GM12878 (cell line): ENCODE measurements around the gene ARAP3. TPM values are rescaled to one million over a fixed set of nuclear protein-coding genes. Genes with fewer than 3 reads are reported as not detected.

Experiments used
- ATAC-seq: fragments of 200-7000 bp; cut with Tn5 transposase; 3 replicates; pipeline ENCODE4 v1.9.1; 2020; ENCODE audit warnings: mild to moderate bottlenecking, moderate library complexity
- BruUV-seq: library from RNA; stranded (reverse); fragments of 400-500 nt; replicated peaks from 2 replicates; lab custom pipeline; 2021; lab: Mats Ljungman, UMichigan
- CTCF ChIA-PET: fragments of 300-600 bp; sonication (Branson Sonifier 250); formaldehyde crosslinking; extraction: SDS; loops from one replicate; lab custom pipeline; 2021; ENCODE audit warnings: inconsistent platforms; lab: Yijun Ruan, JAX
- POLR2A ChIA-PET: fragments of 350-600 bp; formaldehyde crosslinking; extraction: SDS; loops from one replicate; lab custom pipeline; 2021; ENCODE audit warnings: inconsistent platforms; lab: Charles Lee
- RAD21 ChIA-PET: fragments of 300-600 bp; sonication (Branson Sonifier 250); formaldehyde crosslinking; loops from one replicate; lab custom pipeline; 2023; ENCODE audit warnings: antibody characterized with exemption; ENCODE audit not compliant: unreplicated experiment; lab: Charles Lee
- SMC1A ChIA-PET: fragments of 300-600 bp; sonication (Branson Sonifier 250); formaldehyde crosslinking; loops from one replicate; lab custom pipeline; 2023; ENCODE audit not compliant: unreplicated experiment, uncharacterized antibody; lab: Charles Lee
- DNase-seq: peaks from one replicate; pipeline ENCODE4 v3.0.0-alpha.2; 2011; ENCODE audit warnings: low read depth, low spot score
- FAIRE-seq: peaks from 3 replicates; lab custom pipeline; 2011; peaks lifted over from hg19 to GRCh38; lab: Jason Lieb, UNC
- H2AFZ ChIP-seq: 2 replicates; pipeline ENCODE4 v1.6.0; 2011; ENCODE audit warnings: low read depth, low read length, control low read depth; ENCODE audit not compliant: control insufficient read depth
- H3K27ac ChIP-seq: 2 replicates; pipeline ENCODE4 v1.5.1; 2011; ENCODE audit warnings: control low read depth; ENCODE audit not compliant: control insufficient read depth, insufficient read depth
- H3K27me3 ChIP-seq, 2 experiments: replicated peaks in 1 of 2; 2 replicates each; pipeline versions ENCODE4 v1.6.0 to v1.6.1; 2011; ENCODE audit warnings: low read length in 1 of 2; ENCODE audit not compliant: control insufficient read depth in 2 of 2, insufficient read depth in 2 of 2
- H3K36me3 ChIP-seq, 2 experiments: 2 replicates each; pipeline ENCODE4 v1.5.1; 2011; ENCODE audit warnings: low read length in 1 of 2; ENCODE audit not compliant: control insufficient read depth in 2 of 2, insufficient read depth in 2 of 2
- H3K4me1 ChIP-seq: 2 replicates; pipeline ENCODE4 v1.6.1; 2011; ENCODE audit warnings: mild to moderate bottlenecking, low read length, moderate library complexity, mixed read lengths; ENCODE audit not compliant: control insufficient read depth, insufficient read depth
- H3K4me2 ChIP-seq: 2 replicates; pipeline ENCODE4 v1.6.0; 2011; ENCODE audit warnings: control low read depth; ENCODE audit not compliant: control insufficient read depth, insufficient read depth
- H3K4me3 ChIP-seq: fragments of 200-600 bp; sonication (generic); 2 replicates; pipeline ENCODE4 v1.5.1; 2016
- H3K79me2 ChIP-seq: 2 replicates; pipeline ENCODE4 v1.6.0; 2011; ENCODE audit warnings: low read length; ENCODE audit not compliant: control insufficient read depth, insufficient read depth
- H3K9ac ChIP-seq: 2 replicates; pipeline ENCODE4 v1.8.0; 2011; ENCODE audit warnings: low read length, control low read depth, mixed read lengths; ENCODE audit not compliant: control insufficient read depth, insufficient read depth
- H3K9me3 ChIP-seq: replicated peaks from 3 replicates; pipeline ENCODE4 v1.5.1; 2011; ENCODE audit warnings: mild to moderate bottlenecking, low read length; ENCODE audit not compliant: control insufficient read depth, insufficient read depth
- H4K20me1 ChIP-seq: 2 replicates; pipeline ENCODE4 v1.6.0; 2011; ENCODE audit not compliant: control insufficient read depth, insufficient read depth
- ATF2 ChIP-seq: IDR thresholded peaks from 2 replicates; pipeline ENCODE4 v1.6.1; 2012; ENCODE audit warnings: low read length, inconsistent platforms
- BRCA1 ChIP-seq: IDR thresholded peaks from 2 replicates; pipeline ENCODE4 v1.6.1; 2011; ENCODE audit warnings: low read depth, low read length, improper control_type of control experiment
- CEBPB ChIP-seq, 2 experiments: fragments of 150-350 bp in 1 of 2; IDR thresholded peaks; 2 replicates each; pipeline ENCODE4 v1.6.1; 2012 to 2014; ENCODE audit warnings: low read depth in 2 of 2, low read length in 2 of 2, borderline replicate concordance in 1 of 2, inconsistent platforms in 1 of 2
- FOXM1 ChIP-seq: IDR thresholded peaks from 2 replicates; pipeline ENCODE4 v1.6.1; 2012; ENCODE audit warnings: low read depth, mild to moderate bottlenecking, inconsistent platforms, low read length, moderate library complexity
- IKZF2 ChIP-seq, 2 experiments: fragments of 450-650 bp; IDR thresholded peaks; 2 replicates each; pipeline ENCODE4 v1.6.1; 2017; ENCODE audit warnings: mild to moderate bottlenecking in 2 of 2, moderate library complexity in 2 of 2
- JUNB ChIP-seq: IDR thresholded peaks from 2 replicates; pipeline ENCODE4 v1.6.1; 2016; ENCODE audit warnings: antibody characterized with exemption, mild to moderate bottlenecking
- LARP7 ChIP-seq: fragments of 450-650 bp; IDR thresholded peaks from 2 replicates; pipeline ENCODE4 v1.6.1; 2017; ENCODE audit warnings: mild to moderate bottlenecking
- PKNOX1 ChIP-seq: fragments of 450-650 bp; IDR thresholded peaks from 2 replicates; pipeline ENCODE4 v1.6.1; 2016; ENCODE audit warnings: mild to moderate bottlenecking
- PML ChIP-seq: IDR thresholded peaks from 2 replicates; pipeline ENCODE4 v1.6.1; 2012; ENCODE audit warnings: low read length, inconsistent platforms
- RELB ChIP-seq: fragments of 450-650 bp; IDR thresholded peaks from 2 replicates; pipeline ENCODE4 v1.6.1; 2017; ENCODE audit warnings: low read depth, mild to moderate bottlenecking, moderate library complexity
- TCF3 ChIP-seq: IDR thresholded peaks from 2 replicates; pipeline ENCODE4 v1.6.1; 2012; ENCODE audit warnings: low read depth, mild to moderate bottlenecking, low read length, borderline replicate concordance; ENCODE audit not compliant: insufficient read depth
- YBX1 ChIP-seq: fragments of 450-650 bp; IDR thresholded peaks from 2 replicates; pipeline ENCODE4 v1.6.1; 2016; ENCODE audit warnings: antibody characterized with exemption
- ZNF207 ChIP-seq: fragments of 450-650 bp; IDR thresholded peaks from 2 replicates; pipeline ENCODE4 v1.6.1; 2014; ENCODE audit warnings: antibody characterized with exemption, mild to moderate bottlenecking, borderline replicate concordance
- ZNF384 ChIP-seq: IDR thresholded peaks from 2 replicates; pipeline ENCODE4 v1.6.1; 2012; ENCODE audit warnings: low read depth, mild to moderate bottlenecking, low read length, improper control_type of control experiment, borderline replicate concordance
- WGBS: methylation state at CpG from one replicate; pipeline ENCODE4 v1.1.6; 2016; ENCODE audit warnings: low lambda C conversion rate; ENCODE audit not compliant: insufficient replicate concordance, insufficient coverage; ENCODE audit errors: missing lambda C conversion rate; 5-methylcytosine and 5-hydroxymethylcytosine counted together
- in situ Hi-C: fragments of 300-500 bp; cut with MboI; formaldehyde crosslinking; loops from 9 replicates; pipeline ENCODE4 v1.14.3; 2018; ENCODE audit warnings: mixed read lengths
- intact Hi-C: fragments of 100-400 bp; cut with micrococcal nuclease; formaldehyde crosslinking; loops from one replicate; pipeline ENCODE4 v1.14.2; 2022; ENCODE audit not compliant: unreplicated experiment
- polyA plus RNA-seq, 11 experiments: library from polyadenylated mRNA; depleted of rRNA in 4 of 11; unstranded in 6 of 11; stranded (reverse) in 5 of 11; fragments of >200 nt; fragmentation: Nextera tagmentation in 4 of 11; fragmentation: Illumina TruSeq in 1 of 11; extraction: Ambion mirVana in 4 of 11; extraction: Trizol in 1 of 11; gene quantifications; 1 replicate in 1 of 11; 2 replicates in 10 of 11; pipeline versions ENCODE4 v1.2.1 to v1.2.3, GENCODE V29; 2011 to 2016; ENCODE audit warnings: inconsistent platforms in 2 of 11, missing spikeins in 2 of 11, low read depth in 1 of 11
- total RNA-seq, 4 experiments: library from RNA; depleted of rRNA in 3 of 4; stranded (reverse); fragments of >200 nt in 3 of 4; fragmentation: Illumina TruSeq in 1 of 4; extraction: Trizol in 1 of 4; gene quantifications; 2 replicates each; pipeline versions ENCODE4 v1.2.1 to v1.2.3, GENCODE V29; 2013 to 2021
- TF ChIP-seq, protein P1 (sequence below): fragments of 450-650 bp; conservative IDR thresholded peaks from 2 replicates; pipeline ENCODE4 v1.6.1; 2017; ENCODE audit warnings: mild to moderate bottlenecking, moderate library complexity

The ARAP3 gene
- total and polyA plus RNA-seq, 10 of the 15 experiments (the other 5 are each of a cell fraction or from before 2014, with no cell fraction given): 0.01 to 0.08 TPM; not detected in 8

DNA sequence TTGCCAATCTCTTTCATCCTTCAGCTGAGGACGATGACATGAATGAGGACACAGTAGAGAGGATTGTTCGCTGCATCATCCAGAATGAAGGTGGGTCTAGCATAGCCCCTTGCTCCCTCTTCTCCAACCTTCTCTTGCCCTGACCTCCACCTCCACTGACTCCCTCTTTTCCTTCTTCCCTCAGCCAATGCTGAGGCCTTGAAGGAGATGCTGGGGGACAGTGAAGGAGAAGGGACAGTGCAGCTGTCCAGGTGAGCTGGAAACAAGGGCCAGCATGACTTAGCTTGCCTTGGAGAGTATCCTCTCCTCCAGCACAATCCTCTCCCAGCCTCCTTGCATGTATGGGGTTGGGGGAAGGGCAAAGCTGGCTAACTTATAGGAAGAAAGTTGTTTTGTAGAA is 43.3 kb downstream of the ARAP3 start:
- in situ Hi-C loops: no loop called here
- WGBS: 97% methylated on average over 2 of the region's 2 CpGs
- no peak overlapping the region for H3K4me3 ChIP-seq

More for the DNA sequence above, 43.3 kb downstream of the ARAP3 start:
- SMC1A ChIA-PET: interaction anchor here (1.1 to 12.9 kb wide), 4 partner anchors 12 to 46 kb away, joined by 4 to 245 read pairs (median 50); partner anchors contain the start of genes DIAPH1 and FCHSD1
- POLR2A ChIA-PET: interaction anchor here (1.2 to 11.5 kb wide), 3 partner anchors 19 to 46 kb away, joined by 4 to 215 read pairs (median 34); partner anchors contain the start of gene DIAPH1
- Histone ChIP-seq H3K27ac (peak overlapping the region; percentile 86), H3K4me2 (peak overlapping the region; percentile 98)
- CTCF ChIA-PET: interaction anchor here (0.6 to 11.2 kb wide), 7 partner anchors 10 to 75 kb away, joined by 3 to 137 read pairs (median 9); partner anchors contain the start of gene DIAPH1
- no peak for TF ChIP-seq IKZF2 (IDR thresholded peaks at IDR 0.05)
- TF ChIP-seq, protein P1, sequence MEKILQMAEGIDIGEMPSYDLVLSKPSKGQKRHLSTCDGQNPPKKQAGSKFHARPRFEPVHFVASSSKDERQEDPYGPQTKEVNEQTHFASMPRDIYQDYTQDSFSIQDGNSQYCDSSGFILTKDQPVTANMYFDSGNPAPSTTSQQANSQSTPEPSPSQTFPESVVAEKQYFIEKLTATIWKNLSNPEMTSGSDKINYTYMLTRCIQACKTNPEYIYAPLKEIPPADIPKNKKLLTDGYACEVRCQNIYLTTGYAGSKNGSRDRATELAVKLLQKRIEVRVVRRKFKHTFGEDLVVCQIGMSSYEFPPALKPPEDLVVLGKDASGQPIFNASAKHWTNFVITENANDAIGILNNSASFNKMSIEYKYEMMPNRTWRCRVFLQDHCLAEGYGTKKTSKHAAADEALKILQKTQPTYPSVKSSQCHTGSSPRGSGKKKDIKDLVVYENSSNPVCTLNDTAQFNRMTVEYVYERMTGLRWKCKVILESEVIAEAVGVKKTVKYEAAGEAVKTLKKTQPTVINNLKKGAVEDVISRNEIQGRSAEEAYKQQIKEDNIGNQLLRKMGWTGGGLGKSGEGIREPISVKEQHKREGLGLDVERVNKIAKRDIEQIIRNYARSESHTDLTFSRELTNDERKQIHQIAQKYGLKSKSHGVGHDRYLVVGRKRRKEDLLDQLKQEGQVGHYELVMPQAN: no peak
- no peak for TF ChIP-seq PML
- TF ChIP-seq ATF2: no peak
- no peak for TF ChIP-seq FOXM1
- no peak for TF ChIP-seq BRCA1
- TF ChIP-seq JUNB: no peak
- TF ChIP-seq CEBPB (IDR thresholded peaks at IDR 0.05; ENCODE audit: borderline replicate concordance in 1 of 2, low read depth in 2 of 2, low read length in 2 of 2): no peak
- TF ChIP-seq RELB: no peak
- TF ChIP-seq PKNOX1: no peak
- TF ChIP-seq ZNF207: no peak
- TF ChIP-seq ZNF384: no peak
- no peak for TF ChIP-seq LARP7
- no peak for TF ChIP-seq YBX1
- no peak for TF ChIP-seq TCF3
- TF ChIP-seq, all 136 proteins: peak for 0
- intact Hi-C loops: loop anchor here (1.0 to 5.0 kb wide), 2 partner anchors 46 to 126 kb away; no protein-coding TSS in a partner anchor
- no peak for FAIRE-seq
- no TSS peak for BruUV-seq
- ATAC-seq: no peak
- H3K4me1 ChIP-seq: peaks cover 31% of the 10 kb centered on the region
- RAD21 ChIA-PET: interaction anchor here (6.9 kb wide), 1 partner anchor 46 kb away, joined by 124 read pairs; no protein-coding TSS in a partner anchor
- DNase-seq: no peak
- H3K36me3 ChIP-seq: no peaks in the 10 kb centered on the region; a peak in 2 of 4 replicates
- no peak overlapping the region for H2AFZ ChIP-seq
- peak overlapping the region; percentile 81; the same call in 1 of the 2 replicates for H3K9ac ChIP-seq
- no peaks in the 10 kb centered on the region for H3K9me3 ChIP-seq
- no peaks in the 10 kb centered on the region for H4K20me1 ChIP-seq
- H3K79me2 ChIP-seq: peaks cover 40% of the 10 kb centered on the region
- H3K27me3 ChIP-seq: no peaks in the 10 kb centered on the region
